ENCODE results near the gene UTP25. TPM values are rescaled to one million over a fixed set of nuclear protein-coding genes. Genes with fewer than 3 reads are reported as not detected.

Gene UTP25
- total and polyA plus RNA-seq, 4 donors, result 1.8 to 7.3 (median 4.6) TPM

GRCh38 chr1:209861242-209861641, 33.5 kb downstream of the UTP25 start:
- Histone ChIP-seq H3K9ac (ENCODE audit: insufficient read depth in 1 of 2, low read length in 2 of 2) (no peak overlapping the region), H3K27ac (ENCODE audit: low read depth in 1 of 2, low read length in 1 of 2) (no peak overlapping the region), H3K27me3 (ENCODE audit: control insufficient read depth in 3 of 3, insufficient read depth in 3 of 3, low read length in 2 of 3) (peaks cover 0 to 3% (median 0%) of the 10 kb centered on the region in 3 donors), H3K9me3 (ENCODE audit: control insufficient read depth in 4 of 4, insufficient read depth in 3 of 4, low read length in 3 of 4) (no peaks in the 10 kb centered on the region), H3K4me3 (no peak overlapping the region), H3K4me1 (ENCODE audit: control insufficient read depth in 5 of 5, insufficient read depth in 5 of 5, low read length in 5 of 5) (peaks cover 0 to 8% (median 3%) of the 10 kb centered on the region in 5 donors), H3K36me3 (ENCODE audit: control insufficient read depth in 4 of 4, insufficient read depth in 4 of 4, low read length in 4 of 4) (no peaks in the 10 kb centered on the region)
- DNase-seq (no peak), ATAC-seq (ENCODE audit: insufficient read depth, low FRiP score) (no peak)
- TF ChIP-seq CTCF (IDR thresholded peaks at IDR 0.05; ENCODE audit: control extremely low read depth, extremely low read depth), result no peak
- 65 to 74% methylated on average over 2 of the region's 2 CpGs for WGBS, 2 donors

GRCh38 chr1:209862391-209863356, 34.9 kb downstream of the UTP25 start:
- Histone ChIP-seq H3K9me3 (ENCODE audit: control insufficient read depth in 4 of 4, insufficient read depth in 3 of 4, low read length in 3 of 4) (peaks cover 0 to 1% (median 0%) of the 10 kb centered on the region in 4 donors), H3K4me1 (ENCODE audit: control insufficient read depth in 5 of 5, insufficient read depth in 5 of 5, low read length in 5 of 5) (peaks cover 0 to 8% (median 3%) of the 10 kb centered on the region in 5 donors), H3K36me3 (ENCODE audit: control insufficient read depth in 4 of 4, insufficient read depth in 4 of 4, low read length in 4 of 4) (no peaks in the 10 kb centered on the region), H3K9ac (ENCODE audit: insufficient read depth in 1 of 2, low read length in 2 of 2) (no peak overlapping the region), H3K27ac (ENCODE audit: low read depth in 1 of 2, low read length in 1 of 2) (no peak overlapping the region), H3K27me3 (ENCODE audit: control insufficient read depth in 3 of 3, insufficient read depth in 3 of 3, low read length in 2 of 3) (peaks cover 0 to 3% (median 0%) of the 10 kb centered on the region in 3 donors), H3K4me3 (no peak overlapping the region)
- ATAC-seq (ENCODE audit: insufficient read depth, low FRiP score), result no peak
- TF ChIP-seq CTCF (IDR thresholded peaks at IDR 0.05; ENCODE audit: control extremely low read depth, extremely low read depth), result no peak
- DNase-seq, result no peak
- WGBS, 2 donors, result 65 to 81% methylated on average over 16 of the region's 16 CpGs

DNA sequence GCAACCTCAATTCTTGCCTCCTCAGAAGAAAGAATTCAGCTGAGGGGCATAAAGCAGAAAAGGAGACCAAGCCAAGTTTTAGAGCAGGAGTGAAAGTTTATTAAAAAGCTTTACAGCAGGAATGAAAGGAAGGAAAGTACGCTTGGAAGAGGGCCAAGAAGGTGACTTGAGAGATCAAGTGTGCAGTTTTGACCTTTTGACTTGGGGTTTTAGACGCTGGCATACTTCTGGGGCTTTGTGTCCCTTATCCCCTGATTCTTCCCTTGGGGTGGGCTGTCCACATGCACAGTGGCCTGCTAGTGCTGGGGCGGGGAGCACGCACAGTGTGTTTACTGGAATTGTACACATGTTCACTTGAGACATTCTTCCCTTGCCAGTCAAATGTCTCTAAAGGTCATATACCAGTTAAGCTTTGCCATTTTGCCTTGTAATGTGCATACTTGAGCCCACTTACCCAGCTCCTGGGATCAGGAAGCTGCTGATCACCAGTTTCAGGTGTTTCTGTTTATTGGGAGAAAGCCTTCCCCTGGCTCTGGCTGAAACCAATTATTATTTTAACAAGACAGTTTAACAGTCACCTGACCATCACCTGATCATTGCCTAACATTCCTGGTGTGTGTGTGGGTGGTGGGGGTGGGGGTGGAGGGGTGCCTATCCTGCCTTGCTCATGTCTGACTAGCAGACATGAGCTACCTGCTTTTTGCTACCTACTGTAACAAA, 36.2 kb downstream of the UTP25 start:
- peak in 1 of 3 donors; percentile 41 for DNase-seq
- Histone ChIP-seq H3K27ac (ENCODE audit: low read depth in 1 of 2, low read length in 1 of 2) (no peak overlapping the region), H3K9me3 (ENCODE audit: control insufficient read depth in 4 of 4, insufficient read depth in 3 of 4, low read length in 3 of 4) (peaks cover 0 to 4% (median 0%) of the 10 kb centered on the region in 4 donors), H3K9ac (ENCODE audit: insufficient read depth in 1 of 2, low read length in 2 of 2) (no peak overlapping the region), H3K27me3 (ENCODE audit: control insufficient read depth in 3 of 3, insufficient read depth in 3 of 3, low read length in 2 of 3) (peaks cover 0 to 3% (median 0%) of the 10 kb centered on the region in 3 donors), H3K4me1 (ENCODE audit: control insufficient read depth in 5 of 5, insufficient read depth in 5 of 5, low read length in 5 of 5) (peaks cover 0 to 8% (median 4%) of the 10 kb centered on the region in 5 donors), H3K36me3 (ENCODE audit: control insufficient read depth in 4 of 4, insufficient read depth in 4 of 4, low read length in 4 of 4) (no peaks in the 10 kb centered on the region), H3K4me3 (no peak overlapping the region)
- TF ChIP-seq CTCF (IDR thresholded peaks at IDR 0.05; ENCODE audit: control extremely low read depth, extremely low read depth), result no peak
- ATAC-seq (ENCODE audit: insufficient read depth, low FRiP score), result no peak
- WGBS, 2 donors, result 36 to 59% methylated on average over 4 of the region's 4 CpGs

All from lung (tissue), 12 donors.